Ishikawa (cell line): ENCODE measurements around the gene SERPINA12.

ENCODE experiments used
- CREB1 ChIP-seq: IDR thresholded peaks from 2 replicates; pipeline ENCODE4 v1.6.1; 2012; ENCODE audit warnings: low read depth
- EGR1 ChIP-seq: IDR thresholded peaks from 2 replicates; pipeline ENCODE4 v1.6.1; 2012
- EP300 ChIP-seq: IDR thresholded peaks from 2 replicates; pipeline ENCODE4 v1.6.1; 2012; ENCODE audit warnings: borderline replicate concordance
- FOXM1 ChIP-seq: IDR thresholded peaks from 2 replicates; pipeline ENCODE4 v1.6.1; 2012; ENCODE audit warnings: low read depth, borderline replicate concordance
- RAD21 ChIP-seq: IDR thresholded peaks from 2 replicates; pipeline ENCODE4 v1.6.1; 2012; ENCODE audit warnings: low read depth
- REST ChIP-seq: IDR thresholded peaks from 2 replicates; pipeline ENCODE4 v1.6.1; 2012; ENCODE audit warnings: low read depth, mild to moderate bottlenecking
- TAF1 ChIP-seq: IDR thresholded peaks from 2 replicates; pipeline ENCODE4 v1.6.1; 2012; ENCODE audit warnings: low read depth, mild to moderate bottlenecking
- TCF12 ChIP-seq: IDR thresholded peaks from 2 replicates; pipeline ENCODE4 v1.6.1; 2012; ENCODE audit warnings: low read depth
- YY1 ChIP-seq: IDR thresholded peaks from 2 replicates; pipeline ENCODE4 v1.6.1; 2012; ENCODE audit warnings: low read depth

- TF ChIP-seq EP300 (no peak), YY1 (no peak), REST (no peak), CREB1 (no peak), EGR1 (no peak), TCF12 (no peak), FOXM1 (no peak), RAD21 (no peak), TAF1 (no peak)
Measured at GRCh38 chr14:94439453-94440057, 69.7 kb downstream of the SERPINA12 start.
